ENCODE data around the gene NISCH. TPM values are rescaled to one million over a fixed set of nuclear protein-coding genes. Genes with fewer than 3 reads are reported as not detected.

NISCH gene
- total RNA-seq, 1 donor, result 70.6 TPM

DNA sequence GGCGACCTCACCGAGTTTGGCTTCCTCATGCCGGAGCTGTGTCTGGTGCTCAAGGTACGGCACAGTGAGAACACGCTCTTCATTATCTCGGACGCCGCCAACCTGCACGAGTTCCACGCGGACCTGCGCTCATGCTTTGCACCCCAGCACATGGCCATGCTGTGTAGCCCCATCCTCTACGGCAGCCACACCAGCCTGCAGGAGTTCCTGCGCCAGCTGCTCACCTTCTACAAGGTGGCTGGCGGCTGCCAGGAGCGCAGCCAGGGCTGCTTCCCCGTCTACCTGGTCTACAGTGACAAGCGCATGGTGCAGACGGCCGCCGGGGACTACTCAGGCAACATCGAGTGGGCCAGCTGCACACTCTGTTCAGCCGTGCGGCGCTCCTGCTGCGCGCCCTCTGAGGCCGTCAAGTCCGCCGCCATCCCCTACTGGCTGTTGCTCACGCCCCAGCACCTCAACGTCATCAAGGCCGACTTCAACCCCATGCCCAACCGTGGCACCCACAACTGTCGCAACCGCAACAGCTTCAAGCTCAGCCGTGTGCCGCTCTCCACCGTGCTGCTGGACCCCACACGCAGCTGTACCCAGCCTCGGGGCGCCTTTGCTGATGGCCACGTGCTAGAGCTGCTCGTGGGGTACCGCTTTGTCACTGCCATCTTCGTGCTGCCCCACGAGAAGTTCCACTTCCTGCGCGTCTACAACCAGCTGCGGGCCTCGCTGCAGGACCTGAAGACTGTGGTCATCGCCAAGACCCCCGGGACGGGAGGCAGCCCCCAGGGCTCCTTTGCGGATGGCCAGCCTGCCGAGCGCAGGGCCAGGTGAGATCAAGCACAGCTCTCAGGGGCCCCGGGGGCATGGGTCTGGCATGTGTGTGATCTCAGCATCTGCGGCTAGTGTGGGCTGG is 32.6 kb downstream of the NISCH start:
- DNase-seq (ENCODE audit: low read depth in 2 of 3, low spot score in 2 of 3), result no peak

DNA sequence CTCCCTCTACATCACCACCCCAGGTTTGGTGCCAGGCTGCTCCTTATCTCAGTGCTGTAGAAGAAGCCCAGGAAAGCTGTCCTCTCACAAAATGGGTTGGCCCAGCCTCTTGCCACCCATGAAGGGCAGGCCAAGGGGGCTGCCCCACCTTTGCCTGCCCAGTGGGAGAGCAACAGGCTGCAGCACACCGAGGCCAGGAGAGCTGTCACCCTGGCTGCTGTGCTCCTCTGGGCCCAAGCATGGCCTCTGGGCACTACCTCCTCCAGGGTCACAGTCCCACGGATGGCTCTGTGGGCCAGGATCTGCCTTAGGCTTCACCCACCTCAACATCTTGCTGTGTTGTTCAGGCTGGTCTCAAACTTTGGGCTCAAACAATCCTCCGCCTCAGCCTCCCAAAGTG is 33.3 kb downstream of the NISCH start:
- no peak for DNase-seq (ENCODE audit: low read depth in 2 of 3, low spot score in 2 of 3)

DNA sequence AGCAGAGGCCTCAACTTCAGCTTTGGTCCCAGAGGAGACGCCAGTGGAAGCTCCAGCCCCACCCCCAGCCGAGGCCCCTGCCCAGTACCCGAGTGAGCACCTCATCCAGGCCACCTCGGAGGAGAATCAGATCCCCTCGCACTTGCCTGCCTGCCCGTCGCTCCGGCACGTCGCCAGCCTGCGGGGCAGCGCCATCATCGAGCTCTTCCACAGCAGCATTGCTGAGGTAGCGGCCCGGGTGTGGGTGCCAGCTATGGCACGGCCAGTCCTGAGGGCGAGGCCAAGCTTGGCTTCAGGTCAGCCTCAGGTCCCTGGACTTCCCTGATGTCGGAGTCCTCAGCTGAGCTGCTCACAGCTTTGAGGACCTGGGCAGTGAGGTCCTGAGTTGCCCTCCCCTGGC is 34.0 kb downstream of the NISCH start:
- DNase-seq (ENCODE audit: low read depth in 2 of 3, low spot score in 2 of 3), result no peak

- no peak for DNase-seq (ENCODE audit: low read depth in 2 of 3, low spot score in 2 of 3)
These were observed 34.9 kb downstream of the NISCH start for GRCh38 chr3:52490035-52490938.

DNA sequence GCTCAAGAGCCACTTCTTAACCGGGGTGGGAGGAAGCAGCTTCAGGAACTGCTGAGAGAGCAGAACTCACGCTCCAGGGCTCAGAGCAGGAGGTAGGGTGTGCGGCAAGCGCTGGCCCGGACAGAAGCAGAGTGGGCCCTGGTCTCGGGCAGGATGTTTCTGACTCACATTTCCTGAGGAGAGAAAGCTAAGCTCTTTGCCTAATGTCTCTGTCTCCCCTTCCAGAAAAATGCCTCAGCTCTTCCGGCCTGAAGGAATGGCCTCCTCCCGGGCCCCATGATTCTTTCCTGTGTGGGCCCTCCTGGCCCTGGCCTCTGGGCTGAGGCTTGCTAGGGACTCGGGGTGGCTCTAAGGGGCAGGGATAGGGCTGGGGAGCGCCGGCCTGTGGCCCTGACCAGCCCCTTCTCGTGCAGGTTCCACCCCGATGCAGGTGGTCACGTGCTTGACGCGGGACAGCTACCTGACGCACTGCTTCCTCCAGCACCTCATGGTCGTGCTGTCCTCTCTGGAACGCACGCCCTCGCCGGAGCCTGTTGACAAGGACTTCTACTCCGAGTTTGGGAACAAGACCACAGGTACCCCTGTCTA is 35.6 kb downstream of the NISCH start:
- DNase-seq (ENCODE audit: low read depth in 2 of 3, low spot score in 2 of 3), result peak in 2 of 3 donors; percentile 58 to 64

GRCh38 chr3:52492059-52492458 is 36.7 kb downstream of the NISCH start:
- DNase-seq (ENCODE audit: low read depth in 2 of 3, low spot score in 2 of 3), result no peak

DNA sequence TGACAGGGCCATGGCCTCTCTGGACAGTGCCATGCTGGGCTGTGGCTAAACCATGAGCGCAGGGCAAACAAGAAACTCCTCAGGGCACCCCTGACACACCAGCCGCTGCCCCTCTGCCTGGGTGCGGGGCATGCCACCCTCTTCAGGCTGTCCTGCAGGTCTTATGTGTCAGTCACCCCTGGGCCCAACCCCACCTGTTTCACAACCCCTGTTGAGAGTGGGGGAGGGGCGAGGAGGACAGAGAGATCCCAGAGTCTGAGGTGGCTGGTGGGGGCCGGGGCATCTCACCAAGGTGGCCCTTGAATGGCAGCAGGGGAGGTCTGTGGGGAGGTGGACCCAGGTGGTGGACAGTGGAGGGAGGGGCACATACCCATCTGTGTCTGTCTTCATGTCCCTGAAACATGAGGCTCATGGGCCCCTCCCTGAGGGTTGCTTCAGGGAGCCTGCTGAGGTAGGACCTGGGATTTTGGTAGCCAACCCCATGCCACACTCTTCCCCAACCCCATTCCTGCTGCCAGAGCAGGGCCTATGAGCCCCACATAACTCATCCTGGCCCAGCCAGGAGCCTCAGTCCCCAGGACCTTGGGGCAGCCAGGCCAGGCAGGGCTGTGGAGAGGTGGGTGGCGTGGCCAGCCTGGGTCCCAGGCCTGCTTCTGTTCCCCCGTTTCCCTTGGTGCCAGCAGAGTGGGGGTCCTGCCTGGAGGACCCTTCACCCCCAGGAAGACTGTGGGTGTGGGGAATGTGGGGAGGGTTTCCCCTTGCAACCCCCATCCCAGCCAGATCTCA is 38.0 kb downstream of the NISCH start:
- no peak for DNase-seq (ENCODE audit: low read depth in 2 of 3, low spot score in 2 of 3)

DNA sequence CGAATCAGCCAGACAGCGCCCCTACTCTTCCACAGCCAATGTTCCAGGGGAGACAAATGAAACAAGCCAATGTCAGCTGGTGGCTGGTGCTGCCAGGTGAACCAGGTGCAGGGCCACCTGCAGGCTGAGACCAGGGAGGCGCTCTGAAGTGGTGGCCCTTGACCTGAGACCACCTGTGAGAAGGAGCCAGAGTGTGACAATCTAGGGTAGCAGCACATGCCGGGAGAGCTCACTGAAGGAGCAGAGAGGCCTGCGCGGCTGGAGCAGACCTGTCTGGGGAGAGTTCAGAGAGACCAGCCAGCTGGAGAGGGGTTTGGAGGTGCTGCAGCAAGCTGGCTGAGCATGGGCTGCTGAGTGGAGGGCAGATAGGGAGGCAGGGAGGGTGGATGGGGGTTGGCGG is 39.0 kb downstream of the NISCH start:
- no peak for DNase-seq (ENCODE audit: low read depth in 2 of 3, low spot score in 2 of 3)

DNA sequence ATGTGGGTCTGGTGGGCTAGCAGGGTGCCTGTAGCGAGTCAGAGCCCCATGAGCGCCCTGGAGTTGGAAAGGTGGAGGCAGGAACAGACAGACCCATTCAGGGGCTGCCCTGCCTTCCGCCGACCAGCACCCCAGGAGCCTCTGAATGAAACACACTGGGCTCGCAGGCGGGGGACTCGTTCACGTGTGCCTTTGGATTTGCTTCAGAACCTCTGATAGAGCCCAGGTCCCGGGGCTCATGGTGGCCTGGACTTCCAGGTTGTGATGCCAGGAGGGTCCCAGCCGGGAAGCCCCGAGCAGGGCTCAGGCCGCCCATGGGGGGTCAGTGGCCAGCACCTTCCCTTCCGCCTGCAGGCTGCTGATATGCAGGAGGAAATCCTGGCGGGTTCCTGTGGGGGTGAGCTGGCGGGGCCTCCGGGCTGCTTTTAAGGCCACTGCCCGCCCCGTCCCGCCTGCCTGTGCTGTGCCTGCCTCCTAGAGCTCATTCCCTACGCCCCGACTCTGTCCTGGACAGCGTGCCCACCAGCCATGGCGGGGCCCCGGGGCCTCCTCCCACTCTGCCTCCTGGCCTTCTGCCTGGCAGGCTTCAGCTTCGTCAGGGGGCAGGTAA is 39.6 kb downstream of the NISCH start, which contains the start of gene STAB1:
Gene STAB1 (plus strand): TSS at position 453 of the 610 bp plus-strand sequence. CDS start 76 bp downstream, at position 529.
- peak in 2 of 3 donors; percentile 50 to 65 for DNase-seq (ENCODE audit: low read depth in 2 of 3, low spot score in 2 of 3)

DNA sequence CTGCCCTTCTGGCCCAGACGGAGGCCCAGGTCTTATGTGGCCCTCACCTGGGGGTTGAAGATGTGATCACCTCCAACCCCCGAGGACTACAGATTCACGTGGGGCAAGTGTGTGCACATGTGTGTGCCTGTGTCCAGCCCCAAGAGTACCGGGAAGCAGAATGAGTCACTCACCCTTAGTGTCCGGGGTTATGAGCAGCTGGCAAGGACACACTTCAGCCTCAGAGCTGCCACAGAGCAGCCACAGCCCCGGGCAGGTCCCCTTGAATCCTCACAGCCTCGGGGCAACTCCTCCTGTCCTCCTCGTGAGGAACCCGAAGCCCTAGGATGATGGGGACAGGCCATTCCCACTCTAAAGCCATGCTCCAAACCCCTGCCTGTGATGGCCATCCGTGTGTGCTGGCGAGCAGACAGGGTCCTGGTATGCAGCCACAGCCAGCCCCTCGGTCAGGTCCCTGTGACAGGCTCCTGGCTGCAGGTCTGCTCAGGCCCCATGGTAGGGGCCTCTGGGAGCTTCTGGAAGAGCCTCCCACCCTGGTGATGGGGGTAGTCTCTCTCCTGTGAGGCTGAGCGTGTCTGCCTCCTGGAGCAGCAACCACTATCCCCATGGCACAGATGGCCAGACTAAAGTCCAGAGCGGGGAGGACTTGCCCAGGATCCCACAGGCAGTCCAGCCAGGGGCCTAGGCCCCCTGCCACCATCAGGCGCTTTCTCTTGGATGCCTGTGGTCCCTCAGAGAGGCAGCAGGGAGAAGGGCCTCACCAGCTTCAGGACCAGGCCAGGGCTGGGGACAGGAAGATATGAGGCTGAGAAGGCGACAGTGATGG is 40.6 kb downstream of the NISCH start:
- DNase-seq (ENCODE audit: low read depth in 2 of 3, low spot score in 2 of 3), result no peak

GRCh38 chr3:52498137-52499054 is 43.0 kb downstream of the NISCH start:
- peak in 2 of 3 donors; percentile 88 to 91 for DNase-seq (ENCODE audit: low read depth in 2 of 3, low spot score in 2 of 3)

GRCh38 chr3:52501046-52501445 is 45.6 kb downstream of the NISCH start:
- no peak for DNase-seq (ENCODE audit: low read depth in 2 of 3, low spot score in 2 of 3)

- DNase-seq (ENCODE audit: low read depth in 2 of 3, low spot score in 2 of 3), result no peak
These were observed 46.6 kb downstream of the NISCH start for GRCh38 chr3:52502001-52502400.

- DNase-seq (ENCODE audit: low read depth in 2 of 3, low spot score in 2 of 3), result no peak
These were observed 47.5 kb downstream of the NISCH start for GRCh38 chr3:52502808-52503350.

DNA sequence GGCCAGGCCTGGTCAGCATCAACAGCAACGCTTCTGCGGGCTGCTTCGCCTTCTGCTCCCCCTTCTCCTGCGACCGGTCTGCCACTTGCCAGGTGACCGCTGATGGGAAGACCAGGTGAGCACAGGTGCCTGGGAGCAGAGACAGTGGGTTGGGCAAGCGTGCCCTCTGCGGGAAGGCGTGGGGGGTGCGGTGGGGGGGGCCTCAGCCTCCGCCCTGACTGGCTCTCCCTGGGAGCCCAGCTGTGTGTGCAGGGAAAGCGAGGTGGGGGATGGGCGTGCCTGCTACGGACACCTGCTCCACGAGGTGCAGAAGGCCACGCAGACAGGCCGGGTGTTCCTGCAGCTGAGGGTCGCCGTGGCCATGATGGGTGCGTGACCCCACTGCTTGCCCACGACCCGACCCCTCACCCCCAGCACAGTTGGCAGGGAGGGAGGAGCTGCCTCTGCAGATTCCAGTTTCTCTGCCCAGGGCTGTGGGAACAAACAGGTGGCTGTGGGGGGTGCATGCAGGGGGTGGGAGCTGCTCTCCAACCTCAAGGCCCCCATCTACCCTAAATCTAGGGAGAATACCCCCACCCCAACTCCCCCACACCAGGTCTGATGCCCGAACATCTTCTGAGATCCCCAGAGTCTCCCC is 48.5 kb downstream of the NISCH start:
- no peak for DNase-seq (ENCODE audit: low read depth in 2 of 3, low spot score in 2 of 3)

GRCh38 chr3:52504977-52505376 is 49.6 kb downstream of the NISCH start:
- no peak for DNase-seq (ENCODE audit: low read depth in 2 of 3, low spot score in 2 of 3)
